GM23248 (cell line): ENCODE data around the gene NCMAP.

Experiments
- EZH2 ChIP-seq: fragments of 200-600 bp; sonication (generic); IDR thresholded peaks from 2 replicates; pipeline ENCODE4 v1.6.1; 2018; ENCODE audit warnings: antibody characterized with exemption, mild to moderate bottlenecking; ENCODE audit not compliant: insufficient read depth, poor library complexity, severe bottlenecking
- EZH2phosphoT487 ChIP-seq: fragments of 200-600 bp; sonication (generic); IDR thresholded peaks from 2 replicates; pipeline ENCODE4 v1.6.1; 2018; ENCODE audit warnings: antibody characterized with exemption, moderate library complexity, mild to moderate bottlenecking, low read depth; ENCODE audit not compliant: insufficient read depth

- TF ChIP-seq EZH2phosphoT487 (no peak), EZH2 (no peak)
These were observed 30.2 kb downstream of the NCMAP start for GRCh38 chr1:24586119-24586518.
